Measurements from ENCODE around the gene IL27RA. TPM values are rescaled to one million over a fixed set of nuclear protein-coding genes. Genes with fewer than 3 reads are reported as not detected.

Gene IL27RA
- total and polyA plus RNA-seq, 2 donors (not counting 1 experiment from before 2014, with no cell fraction given) = 36.2 to 38.6 TPM

- Histone ChIP-seq H3K4me3 (ENCODE audit: control extremely low read depth in 1 of 5, extremely low read depth in 1 of 5, insufficient read depth in 1 of 5, low read depth in 2 of 5, low read length in 4 of 5) (no peak overlapping the region), H4K20me1 (ENCODE audit: control insufficient read depth, insufficient read depth, low read length, poor library complexity, severe bottlenecking) (peaks cover 11% of the 10 kb centered on the region), H3K36me3 (replicated peaks in 1 of 2; ENCODE audit: control extremely low read depth in 1 of 2, control insufficient read depth in 1 of 2, extremely low read depth in 1 of 2, insufficient read depth in 2 of 2, low read length in 1 of 2) (peaks cover 0 to 17% of the 10 kb centered on the region in 2 experiments), H3K27ac (ENCODE audit: low read length in 2 of 2) (no peak overlapping the region), H3K27me3 (replicated peaks in 1 of 4; ENCODE audit: control extremely low read depth in 1 of 4, control insufficient read depth in 3 of 4, insufficient read depth in 4 of 4, low read length in 3 of 4) (no peaks in the 10 kb centered on the region), H3K4me2 (replicated peaks; ENCODE audit: low read depth, low read length, poor library complexity, severe bottlenecking) (no peak overlapping the region), H3K9me3 (ENCODE audit: control extremely low read depth in 1 of 3, control insufficient read depth in 2 of 3, insufficient read depth in 1 of 3, low read length in 2 of 3) (peaks cover 2 to 9% (median 8%) of the 10 kb centered on the region in 3 donors), H3K9ac (ENCODE audit: low read length) (no peak overlapping the region), H3K79me2 (ENCODE audit: control insufficient read depth, insufficient read depth, low read length) (no peaks in the 10 kb centered on the region), H2AFZ (ENCODE audit: insufficient read depth, low read depth, low read length, poor library complexity, severe bottlenecking) (no peak overlapping the region), H3K4me1 (ENCODE audit: control insufficient read depth in 2 of 2, insufficient read depth in 2 of 2, low read length in 2 of 2) (peaks cover 11 to 18% of the 10 kb centered on the region in 2 donors)
- ChIA-PET CTCF (interaction anchor here (0.9 kb wide), 1 partner anchor 8 kb away, joined by 3 read pairs; no protein-coding TSS in a partner anchor), POLR2A (interaction anchor here (0.6 to 0.9 kb wide), 3 partner anchors 11 to 313 kb away, joined by 4 to 5 read pairs (median 4); no protein-coding TSS in a partner anchor)
- peaks cover 8% of the 10 kb centered on the region for H3K9me3 Mint-ChIP-seq (ENCODE audit: insufficient read depth)
- H3K4me3 Mint-ChIP-seq = peak overlapping the region; percentile 71
- no peaks in the 10 kb centered on the region for H3K27me3 Mint-ChIP-seq
- 92% methylated on average over 8 of the region's 9 CpGs for WGBS (ENCODE audit: insufficient coverage)
- H3K27ac Mint-ChIP-seq = peak overlapping the region; percentile 59
- no peak for ATAC-seq (ENCODE audit: low read depth)
- DNase-seq = no peak
- H3K4me1 Mint-ChIP-seq = peaks cover 15% of the 10 kb centered on the region
- intact Hi-C loops (cut with micrococcal nuclease) = loop anchor here (10.0 kb wide), 1 partner anchor 818 kb away; no protein-coding TSS in a partner anchor
- no peak for TF ChIP-seq CTCF (IDR thresholded peaks at IDR 0.05)
- no peak for TF ChIP-seq EZH2 (IDR thresholded peaks at IDR 0.05; ENCODE audit: borderline replicate concordance, insufficient read depth, low read depth, low read length, poor library complexity, severe bottlenecking)
Observed at GRCh38 chr19:14093117-14093823, 61.7 kb downstream of the IL27RA start.

- no peak for ATAC-seq (ENCODE audit: low read depth)
- Mint-ChIP-seq H3K9me3 (ENCODE audit: insufficient read depth) (peaks cover 8% of the 10 kb centered on the region), H3K4me3 (no peak overlapping the region), H3K27me3 (no peaks in the 10 kb centered on the region), H3K27ac (peak overlapping the region; percentile 3), H3K4me1 (peaks cover 11% of the 10 kb centered on the region)
- POLR2A ChIA-PET = no interaction called here
- WGBS (ENCODE audit: insufficient coverage) = 94% methylated on average over 4 of the region's 7 CpGs
- no peaks in the 10 kb centered on the region for H3K79me2 ChIP-seq (ENCODE audit: control insufficient read depth, insufficient read depth, low read length)
- no peak overlapping the region for H3K9ac ChIP-seq (ENCODE audit: low read length)
- H3K4me1 ChIP-seq (ENCODE audit: control insufficient read depth in 2 of 2, insufficient read depth in 2 of 2, low read length in 2 of 2) = peaks cover 6 to 11% of the 10 kb centered on the region in 2 donors
- no peak for TF ChIP-seq EZH2 (IDR thresholded peaks at IDR 0.05; ENCODE audit: borderline replicate concordance, insufficient read depth, low read depth, low read length, poor library complexity, severe bottlenecking)
- TF ChIP-seq CTCF (IDR thresholded peaks at IDR 0.05) = no peak
- H3K36me3 ChIP-seq (replicated peaks in 1 of 2; ENCODE audit: control extremely low read depth in 1 of 2, control insufficient read depth in 1 of 2, extremely low read depth in 1 of 2, insufficient read depth in 2 of 2, low read length in 1 of 2) = peaks cover 0 to 17% of the 10 kb centered on the region in 2 experiments
- no peak overlapping the region for H3K4me2 ChIP-seq (replicated peaks; ENCODE audit: low read depth, low read length, poor library complexity, severe bottlenecking)
- no peak for DNase-seq
- H3K9me3 ChIP-seq (ENCODE audit: control extremely low read depth in 1 of 3, control insufficient read depth in 2 of 3, insufficient read depth in 1 of 3, low read length in 2 of 3) = peaks cover 2 to 9% (median 8%) of the 10 kb centered on the region in 3 donors
- intact Hi-C loops (cut with micrococcal nuclease) = loop anchor here (10.0 kb wide), 1 partner anchor 820 kb away; no protein-coding TSS in a partner anchor
- no peak overlapping the region for H2AFZ ChIP-seq (ENCODE audit: insufficient read depth, low read depth, low read length, poor library complexity, severe bottlenecking)
- no peak overlapping the region for H3K27ac ChIP-seq (ENCODE audit: low read length in 2 of 2)
- CTCF ChIA-PET = interaction anchor here (1.2 kb wide), 1 partner anchor 21 kb away, joined by 3 read pairs; no protein-coding TSS in a partner anchor
- no peak overlapping the region for H3K4me3 ChIP-seq (ENCODE audit: control extremely low read depth in 1 of 5, extremely low read depth in 1 of 5, insufficient read depth in 1 of 5, low read depth in 2 of 5, low read length in 4 of 5)
- no peaks in the 10 kb centered on the region for H4K20me1 ChIP-seq (ENCODE audit: control insufficient read depth, insufficient read depth, low read length, poor library complexity, severe bottlenecking)
- no peaks in the 10 kb centered on the region for H3K27me3 ChIP-seq (replicated peaks in 1 of 4; ENCODE audit: control extremely low read depth in 1 of 4, control insufficient read depth in 3 of 4, insufficient read depth in 4 of 4, low read length in 3 of 4)
Observed at GRCh38 chr19:14094854-14095253, 63.3 kb downstream of the IL27RA start.
